ENCODE results near the gene CASP4. TPM values are rescaled to one million over a fixed set of nuclear protein-coding genes. Genes with fewer than 3 reads are reported as not detected.

Gene CASP4
- total RNA-seq, 2 donors from 2014 or later, result 72.7 to 199 TPM

GRCh38 chr11:105000797-105001196 is 32.4 kb upstream of the CASP4 start:
- no peak for DNase-seq (ENCODE audit: low spot score)
- TF ChIP-seq CTCF (IDR thresholded peaks at IDR 0.05), result peak; percentile 17

DNA sequence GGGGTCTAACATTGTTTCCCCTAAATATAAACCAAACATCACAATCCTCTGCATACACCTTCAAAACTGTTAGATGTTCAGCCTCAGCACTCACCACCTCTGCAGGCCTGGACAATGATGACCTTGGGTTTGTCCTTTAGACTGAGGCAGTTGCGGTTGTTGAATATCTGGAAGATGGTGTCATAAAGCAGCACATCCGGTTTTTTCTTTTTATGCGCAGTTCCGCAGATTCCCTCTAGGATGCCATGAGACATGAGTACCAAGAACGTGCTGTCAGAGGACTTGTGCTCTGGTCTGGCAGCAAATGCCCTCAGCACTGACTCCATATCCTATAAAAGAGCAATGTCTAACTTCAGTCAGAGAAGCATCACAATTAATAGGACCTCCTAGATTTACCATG is 31.8 kb upstream of the CASP4 start:
- no peak for TF ChIP-seq CTCF (IDR thresholded peaks at IDR 0.05)
- no peaks in the 10 kb centered on the region for H3K9me3 ChIP-seq
- H3K27me3 ChIP-seq (replicated peaks; ENCODE audit: insufficient read depth), result no peaks in the 10 kb centered on the region
- H3K27ac ChIP-seq, result no peak overlapping the region
- no peaks in the 10 kb centered on the region for H3K36me3 ChIP-seq
- no peaks in the 10 kb centered on the region for H3K4me1 ChIP-seq (ENCODE audit: control insufficient read depth in 1 of 2, low read depth in 2 of 2)
- ATAC-seq (ENCODE audit: insufficient number of reproducible peaks, low FRiP score, low read depth), result no peak
- no peak for DNase-seq (ENCODE audit: low spot score)
- H3K4me3 ChIP-seq, result no peak overlapping the region

More at GRCh38 chr11:105000797-105001196, 32.4 kb upstream of the CASP4 start:
- H3K27me3 ChIP-seq (replicated peaks; ENCODE audit: insufficient read depth), result no peaks in the 10 kb centered on the region
- H3K27ac ChIP-seq, result no peak overlapping the region
- no peak for ATAC-seq (ENCODE audit: insufficient number of reproducible peaks, low FRiP score, low read depth)
- no peak overlapping the region for H3K4me3 ChIP-seq
- H3K9me3 ChIP-seq, result no peaks in the 10 kb centered on the region
- H3K4me1 ChIP-seq (ENCODE audit: control insufficient read depth in 1 of 2, low read depth in 2 of 2), result no peaks in the 10 kb centered on the region
- H3K36me3 ChIP-seq, result no peaks in the 10 kb centered on the region

DNA sequence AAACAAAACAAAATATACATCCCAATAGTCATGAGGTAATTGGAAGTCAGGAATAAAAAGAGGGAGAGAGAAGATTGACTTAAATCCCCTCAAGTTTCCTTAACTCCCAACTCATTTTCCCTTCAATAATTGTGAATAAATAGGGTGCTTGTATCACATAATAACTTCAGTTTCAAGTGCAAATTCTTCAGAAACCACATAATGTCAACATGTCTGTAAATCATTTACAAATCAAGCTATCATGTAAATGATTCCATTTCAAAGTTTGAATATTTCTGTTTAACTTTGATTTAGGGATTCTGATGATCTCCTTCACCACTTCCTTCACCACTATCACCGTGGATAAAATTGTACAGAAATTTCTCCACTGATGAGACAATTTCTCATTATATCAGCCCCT is 31.3 kb upstream of the CASP4 start:
- no peak for DNase-seq (ENCODE audit: low spot score)
- TF ChIP-seq CTCF (IDR thresholded peaks at IDR 0.05), result no peak
- no peak for ATAC-seq (ENCODE audit: insufficient number of reproducible peaks, low FRiP score, low read depth)

DNA sequence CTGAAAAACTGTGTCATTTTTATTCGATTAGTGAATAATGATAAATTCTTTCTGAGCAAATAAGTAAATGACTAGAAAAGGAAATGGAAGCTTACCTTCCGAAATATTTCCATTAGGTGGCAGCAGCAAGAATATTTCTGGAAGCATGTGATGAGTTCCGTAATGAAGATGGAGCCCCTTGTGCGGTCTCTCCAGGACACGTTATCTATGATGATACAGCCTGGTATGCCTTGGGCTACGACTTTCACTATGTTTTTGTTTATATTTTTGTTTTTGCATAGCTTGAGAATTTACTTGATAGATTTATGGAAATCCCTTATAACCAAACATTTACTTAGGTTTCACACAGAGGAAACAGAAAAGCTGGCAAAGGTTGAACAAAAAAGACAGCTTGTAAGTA is 28.9 kb upstream of the CASP4 start:
- Histone ChIP-seq H3K4me1 (ENCODE audit: control insufficient read depth in 1 of 2, low read depth in 2 of 2) (no peaks in the 10 kb centered on the region), H3K9me3 (no peaks in the 10 kb centered on the region), H3K27me3 (replicated peaks; ENCODE audit: insufficient read depth) (no peaks in the 10 kb centered on the region), H3K4me3 (no peak overlapping the region), H3K36me3 (no peaks in the 10 kb centered on the region), H3K27ac (no peak overlapping the region)
- no peak for TF ChIP-seq CTCF (IDR thresholded peaks at IDR 0.05)
- ATAC-seq (ENCODE audit: insufficient number of reproducible peaks, low FRiP score, low read depth), result no peak
- no peak for DNase-seq (ENCODE audit: low spot score)

More for the DNA sequence above, 31.3 kb upstream of the CASP4 start:
- no peak overlapping the region for H3K4me3 ChIP-seq
- H3K27me3 ChIP-seq (replicated peaks; ENCODE audit: insufficient read depth), result no peaks in the 10 kb centered on the region
- no peaks in the 10 kb centered on the region for H3K4me1 ChIP-seq (ENCODE audit: control insufficient read depth in 1 of 2, low read depth in 2 of 2)
- H3K27ac ChIP-seq, result no peak overlapping the region
- H3K36me3 ChIP-seq, result no peaks in the 10 kb centered on the region
- no peaks in the 10 kb centered on the region for H3K9me3 ChIP-seq

GRCh38 chr11:104995001-104995408 is 26.6 kb upstream of the CASP4 start:
- Histone ChIP-seq H3K4me3 (no peak overlapping the region), H3K27me3 (replicated peaks; ENCODE audit: insufficient read depth) (no peaks in the 10 kb centered on the region), H3K27ac (no peak overlapping the region), H3K36me3 (no peaks in the 10 kb centered on the region), H3K4me1 (ENCODE audit: control insufficient read depth in 1 of 2, low read depth in 2 of 2) (no peaks in the 10 kb centered on the region), H3K9me3 (no peaks in the 10 kb centered on the region)
- no peak for TF ChIP-seq CTCF (IDR thresholded peaks at IDR 0.05)
- DNase-seq (ENCODE audit: low spot score), result no peak
- no peak for ATAC-seq (ENCODE audit: insufficient number of reproducible peaks, low FRiP score, low read depth)

Data from thoracic aorta (tissue), 2 donors.